Tibial nerve (tissue), 4 donors: ENCODE data around the gene WSB1. TPM values are rescaled to one million over a fixed set of nuclear protein-coding genes. Genes with fewer than 3 reads are reported as not detected.
"Not testable (repeated sequence)": the region's sequence is repeated elsewhere in the genome, so short reads cannot be mapped to it uniquely, and the experiment has no call there.

ENCODE experiments used
- DNase-seq, 2 donors: peaks; one replicate each; pipeline ENCODE4 v3.0.0-alpha.2; 2019; ENCODE audit warnings: low spot score in 2 of 2
- H3K27ac ChIP-seq, 4 donors: fragments of 200-600 bp; sonication (generic) in 3 of 4; one replicate each; pipeline ENCODE4 v1.5.1; 2017 to 2019; ENCODE audit warnings: mild to moderate bottlenecking in 1 of 4
- H3K27me3 ChIP-seq, 2 donors: fragments of 200-600 bp; sonication (generic) in 1 of 2; one replicate each; pipeline versions ENCODE4 v1.5.1 to v1.6.0; 2017 to 2019
- H3K36me3 ChIP-seq, 3 donors: fragments of 200-600 bp; sonication (generic); one replicate each; pipeline ENCODE4 v1.5.1; 2018 to 2019
- H3K4me1 ChIP-seq, 4 donors: fragments of 200-600 bp; sonication (generic) in 3 of 4; one replicate each; pipeline ENCODE4 v1.5.1; 2017 to 2019
- H3K4me3 ChIP-seq, 4 donors: fragments of 200-600 bp; sonication (generic) in 3 of 4; one replicate each; pipeline ENCODE4 v1.5.1; 2017 to 2019; ENCODE audit warnings: mild to moderate bottlenecking in 1 of 4, moderate library complexity in 1 of 4
- H3K9me3 ChIP-seq, 4 donors: fragments of 200-600 bp; sonication (generic) in 3 of 4; one replicate each; pipeline ENCODE4 v1.5.1; 2017 to 2019
- EP300 ChIP-seq, 2 donors: sonication (generic); formaldehyde crosslinking; IDR thresholded peaks; one replicate each; pipeline ENCODE4 v1.6.1; 2017; ENCODE audit warnings: antibody characterized with exemption in 2 of 2, mild to moderate bottlenecking in 1 of 2
- POLR2A ChIP-seq, 2 donors: fragments of 450-650 bp; IDR thresholded peaks; one replicate each; pipeline ENCODE4 v1.6.1; 2017; ENCODE audit warnings: antibody characterized with exemption in 2 of 2, mild to moderate bottlenecking in 2 of 2, moderate library complexity in 2 of 2
- WGBS, 2 donors: methylation state at CpG; one replicate each; pipeline ENCODE4 v1.1.5; 2018; 5-methylcytosine and 5-hydroxymethylcytosine counted together
- total RNA-seq, 4 donors: library from RNA; depleted of rRNA; stranded (reverse); fragments of >200 nt; gene quantifications; one replicate each; pipeline ENCODE4 v1.1.0, GENCODE V29; 2016
- TF ChIP-seq, protein P1 (sequence below), 5 experiments: fragments of 200-600 bp in 3 of 5; fragments of 450-650 bp in 2 of 5; sonication (generic) in 3 of 5; IDR thresholded peaks; one replicate each; pipeline ENCODE4 v1.5.1; 2016 to 2019; ENCODE audit warnings: antibody characterized with exemption in 5 of 5, mild to moderate bottlenecking in 3 of 5, moderate library complexity in 2 of 5

The WSB1 gene
- total RNA-seq, 4 donors from 2014 or later, result 201 to 225 (median 213) TPM

DNA sequence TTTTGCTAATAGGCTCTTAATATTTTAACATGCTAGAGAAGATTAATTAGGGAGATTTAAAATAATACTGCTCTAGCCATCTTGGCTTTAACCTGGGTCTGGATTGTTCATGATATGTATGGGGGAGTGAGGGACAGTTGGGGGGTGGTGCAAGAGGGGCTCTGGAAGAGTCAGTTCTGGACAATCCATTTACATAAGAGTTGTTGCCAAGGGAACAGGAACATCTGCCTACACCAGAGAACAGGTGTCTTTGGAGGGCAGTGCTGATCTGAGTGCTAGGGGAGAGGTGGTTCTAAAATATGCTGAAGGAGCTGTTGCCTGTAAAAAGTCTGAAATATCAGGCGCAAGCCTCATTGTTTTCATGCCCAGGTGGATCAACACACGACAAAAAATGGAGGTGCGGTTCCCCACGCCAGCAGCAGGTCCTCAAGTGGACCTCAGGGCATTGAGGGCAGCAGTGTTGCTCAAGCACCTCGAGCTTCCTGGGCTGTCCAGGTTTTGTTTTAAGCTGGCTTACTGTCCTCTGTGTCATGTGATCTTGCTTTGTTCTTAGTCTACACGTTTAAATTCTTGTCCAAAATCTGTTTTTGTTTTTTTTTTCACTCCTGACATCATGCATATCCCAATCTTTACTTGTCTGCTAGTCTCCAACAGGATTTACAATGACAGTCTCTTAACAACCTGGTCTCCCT lies 25.4 kb upstream of the WSB1 start:
- H3K27me3 ChIP-seq, result no peaks in the 10 kb centered on the region
- WGBS, 2 donors, result 67 to 69% methylated on average over 6 of the region's 6 CpGs
- H3K9me3 ChIP-seq, result no peaks in the 10 kb centered on the region
- DNase-seq, result no peak
- H3K27ac ChIP-seq, result no peak overlapping the region
- H3K36me3 ChIP-seq, result no peaks in the 10 kb centered on the region
- H3K4me3 ChIP-seq, result no peak overlapping the region
- TF ChIP-seq, protein P1, sequence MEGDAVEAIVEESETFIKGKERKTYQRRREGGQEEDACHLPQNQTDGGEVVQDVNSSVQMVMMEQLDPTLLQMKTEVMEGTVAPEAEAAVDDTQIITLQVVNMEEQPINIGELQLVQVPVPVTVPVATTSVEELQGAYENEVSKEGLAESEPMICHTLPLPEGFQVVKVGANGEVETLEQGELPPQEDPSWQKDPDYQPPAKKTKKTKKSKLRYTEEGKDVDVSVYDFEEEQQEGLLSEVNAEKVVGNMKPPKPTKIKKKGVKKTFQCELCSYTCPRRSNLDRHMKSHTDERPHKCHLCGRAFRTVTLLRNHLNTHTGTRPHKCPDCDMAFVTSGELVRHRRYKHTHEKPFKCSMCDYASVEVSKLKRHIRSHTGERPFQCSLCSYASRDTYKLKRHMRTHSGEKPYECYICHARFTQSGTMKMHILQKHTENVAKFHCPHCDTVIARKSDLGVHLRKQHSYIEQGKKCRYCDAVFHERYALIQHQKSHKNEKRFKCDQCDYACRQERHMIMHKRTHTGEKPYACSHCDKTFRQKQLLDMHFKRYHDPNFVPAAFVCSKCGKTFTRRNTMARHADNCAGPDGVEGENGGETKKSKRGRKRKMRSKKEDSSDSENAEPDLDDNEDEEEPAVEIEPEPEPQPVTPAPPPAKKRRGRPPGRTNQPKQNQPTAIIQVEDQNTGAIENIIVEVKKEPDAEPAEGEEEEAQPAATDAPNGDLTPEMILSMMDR (IDR thresholded peaks at IDR 0.05), result no peak
- no peak for TF ChIP-seq EP300 (IDR thresholded peaks at IDR 0.05)
- TF ChIP-seq POLR2A (IDR thresholded peaks at IDR 0.05), result no peak
- H3K4me1 ChIP-seq, result peaks cover 0 to 7% (median 0%) of the 10 kb centered on the region in 4 donors

DNA sequence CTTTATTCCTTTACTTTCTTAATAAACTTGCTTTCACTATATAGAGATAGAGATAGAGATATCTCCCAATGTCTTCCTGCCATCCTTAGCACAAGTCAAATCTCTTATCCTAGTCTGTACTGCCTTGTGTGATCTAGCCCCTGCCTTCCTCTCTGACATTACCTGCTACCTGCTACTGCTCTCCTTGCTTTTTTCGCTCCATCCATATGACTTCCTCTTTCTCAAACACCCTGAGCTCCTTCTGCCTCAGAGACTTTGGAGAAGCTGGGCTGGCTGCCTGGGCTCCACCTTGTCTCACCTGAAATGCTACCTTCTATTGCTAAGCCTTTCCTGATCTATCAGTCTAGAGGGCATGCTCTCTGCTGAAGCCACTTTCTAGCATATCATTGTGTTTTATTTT lies 24.7 kb upstream of the WSB1 start:
- 89 to 90% methylated on average over 1 of the region's 1 CpG for WGBS, 2 donors
- no peak overlapping the region for H3K27ac ChIP-seq
- H3K9me3 ChIP-seq, result no peaks in the 10 kb centered on the region
- no peaks in the 10 kb centered on the region for H3K36me3 ChIP-seq
- no peak overlapping the region for H3K4me3 ChIP-seq
- no peaks in the 10 kb centered on the region for H3K27me3 ChIP-seq
- no peak for DNase-seq
- peaks cover 0 to under 1% (median 0%) of the 10 kb centered on the region in 4 donors for H3K4me1 ChIP-seq
- no peak for TF ChIP-seq EP300 (IDR thresholded peaks at IDR 0.05)
- no peak for TF ChIP-seq POLR2A (IDR thresholded peaks at IDR 0.05)
- TF ChIP-seq, protein P1 (IDR thresholded peaks at IDR 0.05), result no peak

DNA sequence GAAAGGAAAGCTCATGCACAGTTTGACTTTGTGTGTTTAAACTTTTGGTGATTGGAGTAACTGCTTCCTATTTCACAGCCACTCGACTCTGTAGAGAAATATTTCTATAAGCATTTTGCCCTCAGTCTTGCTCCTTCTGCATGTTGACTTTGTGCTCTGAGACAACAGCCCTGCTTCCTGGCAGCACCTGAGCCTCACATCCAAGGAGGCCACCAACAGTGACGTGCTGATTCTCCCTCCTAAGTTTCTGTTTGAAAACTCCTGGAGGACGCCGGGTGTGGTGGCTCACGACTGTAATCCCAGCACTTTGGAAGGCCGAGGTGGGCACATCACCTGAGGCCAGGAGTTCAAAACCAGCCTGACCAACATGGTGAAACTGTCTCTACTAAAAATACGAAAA lies 23.9 kb upstream of the WSB1 start:
- no peaks in the 10 kb centered on the region for H3K27me3 ChIP-seq
- 88 to 91% methylated on average over 7 of the region's 7 CpGs for WGBS, 2 donors
- no peak for TF ChIP-seq EP300 (IDR thresholded peaks at IDR 0.05)
- TF ChIP-seq POLR2A (IDR thresholded peaks at IDR 0.05), result no peak
- TF ChIP-seq, protein P1 (IDR thresholded peaks at IDR 0.05), result no peak
- H3K4me3 ChIP-seq, result no peak overlapping the region
- H3K27ac ChIP-seq, result no peak overlapping the region
- DNase-seq, result no peak
- no peaks in the 10 kb centered on the region for H3K9me3 ChIP-seq
- no peaks in the 10 kb centered on the region for H3K4me1 ChIP-seq
- no peaks in the 10 kb centered on the region for H3K36me3 ChIP-seq

DNA sequence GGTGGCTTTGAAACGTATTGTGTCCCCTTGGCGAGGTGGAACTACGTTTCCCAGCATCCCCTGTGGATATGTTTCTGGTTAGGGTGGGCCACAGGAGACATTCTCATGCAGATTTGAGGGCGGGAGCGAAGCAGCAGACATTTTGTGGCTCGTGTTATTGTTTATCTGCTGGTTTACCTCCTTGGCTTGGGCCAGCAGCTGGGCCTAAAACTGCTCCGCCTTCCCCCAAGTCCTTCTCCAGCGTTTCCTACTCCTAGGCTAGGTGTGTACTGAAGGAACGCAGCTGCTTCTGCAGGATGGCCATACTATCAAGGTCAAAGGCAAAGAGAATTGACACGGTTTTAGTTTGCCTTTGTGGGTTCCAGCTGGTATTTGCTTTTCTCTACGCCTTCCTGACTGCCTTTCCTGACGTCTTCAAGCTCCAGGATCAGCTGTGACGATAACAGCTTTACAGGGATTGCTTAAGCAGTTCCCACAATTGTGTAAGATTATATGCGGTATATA lies 17.2 kb upstream of the WSB1 start:
- WGBS, 2 donors, result 73 to 74% methylated on average over 14 of the region's 14 CpGs
- Histone ChIP-seq H3K27me3 (no peaks in the 10 kb centered on the region), H3K36me3 (no peaks in the 10 kb centered on the region), H3K4me1 (peaks cover 0 to 6% (median 0%) of the 10 kb centered on the region in 4 donors), H3K27ac (no peak overlapping the region), H3K9me3 (no peaks in the 10 kb centered on the region), H3K4me3 (no peak overlapping the region)
- TF ChIP-seq, protein P1 (IDR thresholded peaks at IDR 0.05), result no peak
- TF ChIP-seq POLR2A (IDR thresholded peaks at IDR 0.05), result no peak
- TF ChIP-seq EP300 (IDR thresholded peaks at IDR 0.05), result no peak
- no peak for DNase-seq

DNA sequence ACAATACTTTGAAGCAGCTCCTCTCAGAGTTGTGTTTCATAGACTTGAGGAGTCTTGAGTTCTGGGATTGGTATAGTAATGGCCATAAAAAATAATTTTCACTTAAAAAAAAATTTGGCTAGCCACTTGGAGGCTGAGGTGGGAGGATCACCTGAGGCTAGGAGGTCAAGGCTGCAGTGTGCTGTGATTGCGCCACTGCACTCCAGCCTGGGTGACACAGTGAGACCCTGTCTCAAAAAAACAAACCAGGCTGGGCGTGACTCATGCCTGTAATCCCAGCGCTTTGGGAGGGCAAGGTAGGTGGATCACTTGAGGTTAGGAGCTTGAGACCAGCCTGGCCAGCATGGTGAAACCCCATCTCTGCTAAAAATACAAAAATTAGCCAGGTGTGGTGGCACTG lies 14.8 kb upstream of the WSB1 start:
- H3K4me3 ChIP-seq, H3K36me3 ChIP-seq, H3K9me3 ChIP-seq, DNase-seq, H3K27ac ChIP-seq, H3K27me3 ChIP-seq: not testable (repeated sequence)
- WGBS, 2 donors, result 92 to 95% methylated on average over 3 of the region's 3 CpGs
- H3K4me1 ChIP-seq, result peaks cover 0 to 15% (median 3%) of the 10 kb centered on the region in 4 donors
